ENCODE results near the gene CFAP157. TPM values are rescaled to one million over a fixed set of nuclear protein-coding genes. Genes with fewer than 3 reads are reported as not detected.

The CFAP157 gene
- total and polyA plus RNA-seq, 7 experiments from 2014 or later = 0.11 to 0.38 (median 0.22) TPM; not detected in 2

DNA sequence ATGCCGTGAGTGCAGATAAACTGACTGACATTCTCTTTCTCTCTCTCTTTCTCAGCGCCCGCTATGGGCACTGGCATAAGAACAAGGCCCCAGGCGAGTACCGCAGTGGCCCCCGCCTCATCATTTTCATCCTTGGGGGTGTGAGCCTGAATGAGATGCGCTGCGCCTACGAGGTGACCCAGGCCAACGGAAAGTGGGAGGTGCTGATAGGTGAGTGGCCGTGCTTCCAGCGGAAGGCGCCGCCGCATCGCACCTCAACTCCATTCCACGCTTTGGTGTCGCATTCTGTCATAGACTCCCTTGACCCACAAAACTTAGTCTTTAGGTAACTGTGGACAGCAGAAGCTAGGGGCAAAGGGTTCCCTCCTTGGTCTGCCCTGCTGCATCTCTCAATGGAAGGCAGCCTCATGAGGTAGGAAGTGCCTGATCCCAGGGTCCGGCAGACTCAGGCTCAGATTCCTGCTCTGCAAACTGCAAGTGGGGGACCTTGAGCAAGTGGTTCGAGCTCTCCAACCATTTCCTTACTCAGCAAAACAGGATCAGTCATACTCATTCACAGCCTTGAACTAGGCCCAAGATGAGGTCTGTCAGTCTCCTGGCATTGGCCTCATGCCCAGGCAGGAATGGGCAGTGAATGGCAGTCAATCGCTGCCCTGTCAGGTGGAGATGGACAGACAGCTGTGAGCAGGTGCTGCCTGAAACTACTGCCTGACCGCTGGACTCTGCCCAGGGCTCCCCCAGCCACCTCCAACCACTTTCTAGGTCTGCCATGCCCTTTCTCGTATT, 24.2 kb upstream of the CFAP157 start:
- ATAC-seq (no peak), DNase-seq (no peak)
- no peaks in the 10 kb centered on the region for H3K4me1 Mint-ChIP-seq
- H3K27ac Mint-ChIP-seq = no peak overlapping the region
- POLR2A ChIA-PET = no interaction called here
- peaks cover 0 to 17% (median 4%) of the 10 kb centered on the region in 5 donors for H3K36me3 Mint-ChIP-seq
- H3K9me3 Mint-ChIP-seq = no peaks in the 10 kb centered on the region
- Histone ChIP-seq H3K27ac (ENCODE audit: low read depth, low read length) (no peak overlapping the region), H3K36me3 (ENCODE audit: control insufficient read depth in 2 of 3, insufficient read depth in 3 of 3, low read length in 3 of 3) (no peaks in the 10 kb centered on the region), H3K9me3 (ENCODE audit: control insufficient read depth in 2 of 3, low read length in 3 of 3) (no peaks in the 10 kb centered on the region), H3K4me3 (ENCODE audit: low read length) (no peak overlapping the region), H3K4me1 (ENCODE audit: control insufficient read depth in 2 of 2, insufficient read depth in 2 of 2, low read length in 2 of 2) (no peaks in the 10 kb centered on the region), H3K27me3 (ENCODE audit: control insufficient read depth in 2 of 2, insufficient read depth in 2 of 2, low read length in 2 of 2) (no peaks in the 10 kb centered on the region)
- CTCF ChIA-PET = no interaction called here
- H3K27me3 Mint-ChIP-seq = no peaks in the 10 kb centered on the region
- intact Hi-C loops (cut with micrococcal nuclease) = no loop called here
- H3K4me3 Mint-ChIP-seq = no peak overlapping the region

DNA sequence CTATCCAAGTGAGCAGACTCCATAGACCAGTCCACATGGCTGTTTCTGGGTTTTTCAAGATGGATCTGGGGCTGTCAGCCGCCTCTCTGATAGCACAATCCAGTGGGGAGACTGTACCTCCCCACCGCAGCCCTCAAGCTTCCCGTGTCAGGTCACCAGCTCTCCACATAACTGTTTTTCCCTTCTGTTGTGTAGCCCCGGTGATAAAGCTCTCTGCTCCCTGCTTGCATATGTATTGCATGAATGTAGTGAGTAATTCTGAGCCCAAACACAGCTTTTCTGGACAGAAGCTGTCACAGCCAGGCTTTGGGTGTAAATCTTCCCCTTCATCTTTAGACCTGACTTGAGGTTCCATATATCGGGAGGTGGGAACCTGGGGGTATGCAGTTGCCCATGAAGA, 23.1 kb upstream of the CFAP157 start:
- Histone ChIP-seq H3K27ac (ENCODE audit: low read depth, low read length) (no peak overlapping the region), H3K27me3 (ENCODE audit: control insufficient read depth in 2 of 2, insufficient read depth in 2 of 2, low read length in 2 of 2) (no peaks in the 10 kb centered on the region), H3K4me3 (ENCODE audit: low read length) (no peak overlapping the region), H3K4me1 (ENCODE audit: control insufficient read depth in 2 of 2, insufficient read depth in 2 of 2, low read length in 2 of 2) (no peaks in the 10 kb centered on the region), H3K36me3 (ENCODE audit: control insufficient read depth in 2 of 3, insufficient read depth in 3 of 3, low read length in 3 of 3) (no peaks in the 10 kb centered on the region), H3K9me3 (ENCODE audit: control insufficient read depth in 2 of 3, low read length in 3 of 3) (no peaks in the 10 kb centered on the region)
- CTCF ChIA-PET = no interaction called here
- no peaks in the 10 kb centered on the region for H3K4me1 Mint-ChIP-seq
- H3K27ac Mint-ChIP-seq = no peak overlapping the region
- intact Hi-C loops (cut with micrococcal nuclease) = no loop called here
- DNase-seq (no peak), ATAC-seq (no peak)
- peaks cover 0 to 17% (median 4%) of the 10 kb centered on the region in 5 donors for H3K36me3 Mint-ChIP-seq
- H3K4me3 Mint-ChIP-seq = no peak overlapping the region
- POLR2A ChIA-PET = no interaction called here
- H3K9me3 Mint-ChIP-seq = no peaks in the 10 kb centered on the region
- no peaks in the 10 kb centered on the region for H3K27me3 Mint-ChIP-seq

DNA sequence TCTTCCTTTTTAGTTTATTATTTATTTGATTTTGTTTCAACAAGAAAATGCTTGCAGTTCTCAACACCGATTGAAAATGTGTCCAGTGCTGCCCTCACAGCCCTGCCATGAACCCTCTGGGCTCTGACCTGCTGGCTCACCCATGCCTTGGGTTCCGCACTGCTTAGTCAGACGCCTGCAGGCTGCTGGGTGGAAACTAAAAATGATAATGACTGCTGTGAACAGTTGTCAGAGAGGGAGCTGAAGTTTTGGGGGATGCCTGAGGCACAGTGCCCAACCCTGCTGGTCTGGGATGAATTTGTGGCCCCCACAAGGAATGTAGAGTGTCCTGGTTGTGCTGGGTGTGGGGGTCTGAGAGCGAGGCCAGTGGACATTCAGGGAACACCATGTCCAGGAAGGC, 22.2 kb upstream of the CFAP157 start:
- H3K4me3 ChIP-seq (ENCODE audit: low read length) = no peak overlapping the region
- no peaks in the 10 kb centered on the region for H3K4me1 Mint-ChIP-seq
- no peaks in the 10 kb centered on the region for H3K27me3 ChIP-seq (ENCODE audit: control insufficient read depth in 2 of 2, insufficient read depth in 2 of 2, low read length in 2 of 2)
- CTCF ChIA-PET = interaction anchor here (0.6 kb wide), 1 partner anchor 115 kb away, joined by 4 read pairs; no protein-coding TSS in a partner anchor
- H3K36me3 ChIP-seq (ENCODE audit: control insufficient read depth in 2 of 3, insufficient read depth in 3 of 3, low read length in 3 of 3) = no peaks in the 10 kb centered on the region
- peaks cover 0 to 15% (median 4%) of the 10 kb centered on the region in 5 donors for H3K36me3 Mint-ChIP-seq
- H3K4me3 Mint-ChIP-seq = no peak overlapping the region
- H3K27ac ChIP-seq (ENCODE audit: low read depth, low read length) = no peak overlapping the region
- POLR2A ChIA-PET = no interaction called here
- no peaks in the 10 kb centered on the region for H3K27me3 Mint-ChIP-seq
- intact Hi-C loops (cut with micrococcal nuclease) = no loop called here
- H3K9me3 Mint-ChIP-seq = no peaks in the 10 kb centered on the region
- DNase-seq = no peak
- no peaks in the 10 kb centered on the region for H3K9me3 ChIP-seq (ENCODE audit: control insufficient read depth in 2 of 3, low read length in 3 of 3)
- no peaks in the 10 kb centered on the region for H3K4me1 ChIP-seq (ENCODE audit: control insufficient read depth in 2 of 2, insufficient read depth in 2 of 2, low read length in 2 of 2)
- H3K27ac Mint-ChIP-seq = peak overlapping the region in 1 of 9 donors; percentile 22
- no peak for ATAC-seq

- intact Hi-C loops (cut with micrococcal nuclease) = no loop called here
- Mint-ChIP-seq H3K4me3 (no peak overlapping the region), H3K27me3 (no peaks in the 10 kb centered on the region), H3K36me3 (peaks cover 0 to 11% (median 0%) of the 10 kb centered on the region in 5 donors), H3K27ac (no peak overlapping the region), H3K9me3 (no peaks in the 10 kb centered on the region), H3K4me1 (no peaks in the 10 kb centered on the region)
- no peaks in the 10 kb centered on the region for H3K27me3 ChIP-seq (ENCODE audit: control insufficient read depth in 2 of 2, insufficient read depth in 2 of 2, low read length in 2 of 2)
- no peak overlapping the region for H3K4me3 ChIP-seq (ENCODE audit: low read length)
- H3K4me1 ChIP-seq (ENCODE audit: control insufficient read depth in 2 of 2, insufficient read depth in 2 of 2, low read length in 2 of 2) = no peaks in the 10 kb centered on the region
- no peaks in the 10 kb centered on the region for H3K36me3 ChIP-seq (ENCODE audit: control insufficient read depth in 2 of 3, insufficient read depth in 3 of 3, low read length in 3 of 3)
- POLR2A ChIA-PET = interaction anchor here (0.7 kb wide), 1 partner anchor 79 kb away, joined by 3 read pairs; no protein-coding TSS in a partner anchor
- no peak overlapping the region for H3K27ac ChIP-seq (ENCODE audit: low read depth, low read length)
- DNase-seq = no peak
- no peak for ATAC-seq
- CTCF ChIA-PET = interaction anchor here (0.5 kb wide), 1 partner anchor 97 kb away, joined by 4 read pairs; no protein-coding TSS in a partner anchor
- no peaks in the 10 kb centered on the region for H3K9me3 ChIP-seq (ENCODE audit: control insufficient read depth in 2 of 3, low read length in 3 of 3)
Observed at GRCh38 chr9:127686461-127687393, 20.1 kb upstream of the CFAP157 start.

GRCh38 chr9:127689329-127690000, 17.3 kb upstream of the CFAP157 start:
- intact Hi-C loops (cut with micrococcal nuclease) = no loop called here
- Histone ChIP-seq H3K9me3 (ENCODE audit: control insufficient read depth in 2 of 3, low read length in 3 of 3) (no peaks in the 10 kb centered on the region), H3K27me3 (ENCODE audit: control insufficient read depth in 2 of 2, insufficient read depth in 2 of 2, low read length in 2 of 2) (no peaks in the 10 kb centered on the region), H3K4me1 (ENCODE audit: control insufficient read depth in 2 of 2, insufficient read depth in 2 of 2, low read length in 2 of 2) (no peaks in the 10 kb centered on the region), H3K4me3 (ENCODE audit: low read length) (no peak overlapping the region), H3K36me3 (ENCODE audit: control insufficient read depth in 2 of 3, insufficient read depth in 3 of 3, low read length in 3 of 3) (no peaks in the 10 kb centered on the region), H3K27ac (ENCODE audit: low read depth, low read length) (no peak overlapping the region)
- POLR2A ChIA-PET = no interaction called here
- Mint-ChIP-seq H3K27me3 (no peaks in the 10 kb centered on the region), H3K9me3 (no peaks in the 10 kb centered on the region), H3K4me1 (no peaks in the 10 kb centered on the region), H3K4me3 (no peak overlapping the region), H3K27ac (no peak overlapping the region), H3K36me3 (peaks cover 0 to 15% (median 0%) of the 10 kb centered on the region in 5 donors)
- DNase-seq = no peak
- no peak for ATAC-seq
- CTCF ChIA-PET = no interaction called here

- H3K27ac Mint-ChIP-seq = no peak overlapping the region
- no peaks in the 10 kb centered on the region for H3K36me3 ChIP-seq (ENCODE audit: control insufficient read depth in 2 of 3, insufficient read depth in 3 of 3, low read length in 3 of 3)
- H3K27me3 ChIP-seq (ENCODE audit: control insufficient read depth in 2 of 2, insufficient read depth in 2 of 2, low read length in 2 of 2) = no peaks in the 10 kb centered on the region
- peaks cover 0 to 7% (median 0%) of the 10 kb centered on the region in 7 donors for H3K4me1 Mint-ChIP-seq
- POLR2A ChIA-PET = interaction anchor here (0.6 kb wide), 1 partner anchor 31 kb away, joined by 4 read pairs; no protein-coding TSS in a partner anchor
- no peak overlapping the region for H3K4me3 ChIP-seq (ENCODE audit: low read length)
- H3K4me3 Mint-ChIP-seq = no peak overlapping the region
- no peaks in the 10 kb centered on the region for H3K27me3 Mint-ChIP-seq
- no peak overlapping the region for H3K27ac ChIP-seq (ENCODE audit: low read depth, low read length)
- peaks cover 0 to 12% (median 0%) of the 10 kb centered on the region in 5 donors for H3K36me3 Mint-ChIP-seq
- H3K9me3 Mint-ChIP-seq = no peaks in the 10 kb centered on the region
- ATAC-seq (no peak), DNase-seq (no peak)
- no peaks in the 10 kb centered on the region for H3K4me1 ChIP-seq (ENCODE audit: control insufficient read depth in 2 of 2, insufficient read depth in 2 of 2, low read length in 2 of 2)
- CTCF ChIA-PET = no interaction called here
- intact Hi-C loops (cut with micrococcal nuclease) = no loop called here
- no peaks in the 10 kb centered on the region for H3K9me3 ChIP-seq (ENCODE audit: control insufficient read depth in 2 of 3, low read length in 3 of 3)
Observed at GRCh38 chr9:127690735-127691134, 16.1 kb upstream of the CFAP157 start.

Measured in naive thymus-derived CD4-positive, alpha-beta T cell (primary cell).